NCI-H1105 (cell line): ENCODE data around the gene STK24.

Experiments used
- DNase-seq: peaks from one replicate; lab custom pipeline; 2025; lab: John Stamatoyannopoulos, UW

Gene STK24

GRCh38 chr13:98509271-98510155 is 67.4 kb downstream of the STK24 start:
- DNase-seq = no peak

GRCh38 chr13:98508685-98509084 is 68.2 kb downstream of the STK24 start:
- no peak for DNase-seq

- DNase-seq = no peak
Measured at GRCh38 chr13:98508280-98508679, 68.6 kb downstream of the STK24 start.

- DNase-seq = peak; percentile 17
Measured at GRCh38 chr13:98507282-98507797, 69.6 kb downstream of the STK24 start.

GRCh38 chr13:98506728-98507230 is 70.1 kb downstream of the STK24 start:
- DNase-seq = no peak

- no peak for DNase-seq
Measured at GRCh38 chr13:98506322-98506721, 70.6 kb downstream of the STK24 start.

- no peak for DNase-seq
Measured at GRCh38 chr13:98505217-98505616, 71.7 kb downstream of the STK24 start.

- no peak for DNase-seq
Measured at GRCh38 chr13:98504371-98504963, 72.4 kb downstream of the STK24 start.

- DNase-seq = no peak
Measured at GRCh38 chr13:98504029-98504351, 72.9 kb downstream of the STK24 start.

- DNase-seq = no peak
Measured at GRCh38 chr13:98503175-98504028, 73.5 kb downstream of the STK24 start.

GRCh38 chr13:98500963-98501421 is 75.9 kb downstream of the STK24 start:
- no peak for DNase-seq

GRCh38 chr13:98496966-98497365 is 79.9 kb downstream of the STK24 start:
- DNase-seq = no peak

GRCh38 chr13:98496479-98496791 is 80.5 kb downstream of the STK24 start:
- DNase-seq = no peak

- no peak for DNase-seq
Measured at GRCh38 chr13:98495627-98496478, 81.1 kb downstream of the STK24 start.

GRCh38 chr13:98494769-98495168 is 82.1 kb downstream of the STK24 start:
- DNase-seq = no peak

GRCh38 chr13:98493042-98493712 is 83.7 kb downstream of the STK24 start:
- DNase-seq = no peak

- DNase-seq = no peak
Measured at GRCh38 chr13:98492335-98493041, 84.4 kb downstream of the STK24 start.

GRCh38 chr13:98490866-98491265 is 86.0 kb downstream of the STK24 start:
- no peak for DNase-seq

GRCh38 chr13:98490195-98490836 is 86.6 kb downstream of the STK24 start:
- DNase-seq = no peak
